Vagina (tissue), 2 donors: ENCODE measurements around the gene NDOR1.

Experiments used
- CTCF ChIP-seq, 3 experiments: fragments of 450-650 bp in 2 of 3; fragments of 200-600 bp in 1 of 3; sonication (generic) in 1 of 3; IDR thresholded peaks; one replicate each; pipeline ENCODE4 v1.5.1; 2017 to 2019; ENCODE audit warnings: antibody characterized with exemption in 3 of 3, mild to moderate bottlenecking in 2 of 3, moderate library complexity in 2 of 3
- POLR2A ChIP-seq, 2 donors: fragments of 450-650 bp; IDR thresholded peaks; one replicate each; pipeline ENCODE4 v1.6.1; 2017; ENCODE audit warnings: antibody characterized with exemption in 2 of 2, mild to moderate bottlenecking in 2 of 2, moderate library complexity in 2 of 2

GRCh38 chr9:137175345-137175961 is 30.0 kb upstream of the NDOR1 start:
- TF ChIP-seq POLR2A (IDR thresholded peaks at IDR 0.05) = no peak
- TF ChIP-seq CTCF (IDR thresholded peaks at IDR 0.05) = no peak
